Natural killer cell (primary cell): ENCODE data around the gene TENM4. TPM values are rescaled to one million over a fixed set of nuclear protein-coding genes. Genes with fewer than 3 reads are reported as not detected.

Experiments
- ATAC-seq, 3 donors: fragments of 150-1000 bp in 2 of 3; fragments of 200-7000 bp in 1 of 3; cut with Tn5 transposase; 1 replicate in 1 of 3; 2 replicates in 2 of 3; pipeline ENCODE4 v1.10.0; 2021; ENCODE audit warnings: mild to moderate bottlenecking in 2 of 3, moderate library complexity in 2 of 3
- DNase-seq, 2 donors: peaks; one replicate each; pipeline versions ENCODE4 v3.0.0 to v3.0.0-alpha.2; 2013 to 2021; ENCODE audit warnings: mixed read lengths in 1 of 2
- H3K27ac ChIP-seq: one replicate; pipeline ENCODE4 v1.5.1; 2013; ENCODE audit warnings: mild to moderate bottlenecking, low read length
- H3K27me3 ChIP-seq: one replicate; pipeline ENCODE4 v1.6.1; 2013; ENCODE audit warnings: low read length; ENCODE audit not compliant: control insufficient read depth, insufficient read depth
- H3K36me3 ChIP-seq: one replicate; pipeline ENCODE4 v1.6.1; 2013; ENCODE audit warnings: low read length; ENCODE audit not compliant: control insufficient read depth, insufficient read depth
- H3K4me1 ChIP-seq: one replicate; pipeline ENCODE4 v1.6.1; 2013; ENCODE audit warnings: low read length; ENCODE audit not compliant: control insufficient read depth, insufficient read depth
- H3K4me3 ChIP-seq: one replicate; pipeline ENCODE4 v1.5.1; 2013; ENCODE audit warnings: low read length
- H3K9me3 ChIP-seq: one replicate; pipeline ENCODE4 v1.6.1; 2013; ENCODE audit warnings: low read length; ENCODE audit not compliant: control insufficient read depth, insufficient read depth
- H3K27ac Mint-ChIP-seq, 2 donors: one replicate each; pipeline ENCODE4 v1.8.0; 2022; ENCODE audit warnings: mild to moderate bottlenecking in 2 of 2, mixed read lengths in 2 of 2, moderate library complexity in 1 of 2
- H3K27me3 Mint-ChIP-seq, 2 donors: one replicate each; pipeline ENCODE4 v1.8.0; 2022; ENCODE audit warnings: low read depth in 2 of 2, mixed read lengths in 2 of 2
- H3K36me3 Mint-ChIP-seq: one replicate; pipeline ENCODE4 v1.8.0; 2022; ENCODE audit warnings: mixed read lengths
- H3K4me1 Mint-ChIP-seq, 2 donors: one replicate each; pipeline ENCODE4 v1.8.0; 2022; ENCODE audit warnings: mixed read lengths in 2 of 2
- H3K4me3 Mint-ChIP-seq: one replicate; pipeline ENCODE4 v1.8.0; 2022; ENCODE audit warnings: mild to moderate bottlenecking, moderate library complexity, mixed read lengths
- H3K9me3 Mint-ChIP-seq, 2 donors: one replicate each; pipeline ENCODE4 v1.8.0; 2022; ENCODE audit warnings: mixed read lengths in 2 of 2
- CTCF ChIP-seq: fragments of 200-600 bp; IDR thresholded peaks from one replicate; pipeline ENCODE4 v1.8.0; 2022; ENCODE audit warnings: antibody characterized with exemption
- WGBS: methylation state at CpG from one replicate; pipeline ENCODE4 v1.1.7; 2013; ENCODE audit warnings: missing lambda C conversion rate; ENCODE audit not compliant: insufficient coverage; 5-methylcytosine and 5-hydroxymethylcytosine counted together
- intact Hi-C: fragments of 100-400 bp; cut with micrococcal nuclease; formaldehyde crosslinking; loops from one replicate; pipeline ENCODE4 v1.14.2; 2022
- total RNA-seq, 4 donors: library from RNA; stranded (reverse); fragments of 120-200 nt in 1 of 4; gene quantifications; one replicate each; pipeline versions ENCODE4 v1.2.3 to v1.2.4, GENCODE V29; 2013 to 2022

The TENM4 gene
- total RNA-seq, 3 donors from 2014 or later (not counting 1 experiment from before 2014, with no cell fraction given), result 0.63 to 0.75 TPM; not detected in 1

GRCh38 chr11:78657968-78658839 lies 782.6 kb downstream of the TENM4 start:
- Histone ChIP-seq H3K36me3 (no peaks in the 10 kb centered on the region), H3K4me1 (no peaks in the 10 kb centered on the region), H3K27ac (no peak overlapping the region), H3K9me3 (no peaks in the 10 kb centered on the region), H3K4me3 (no peak overlapping the region), H3K27me3 (no peaks in the 10 kb centered on the region)
- H3K4me3 Mint-ChIP-seq, result no peak overlapping the region
- no peaks in the 10 kb centered on the region for H3K9me3 Mint-ChIP-seq
- intact Hi-C loops, result no loop called here
- H3K4me1 Mint-ChIP-seq, result no peaks in the 10 kb centered on the region
- DNase-seq (no peak), ATAC-seq (peak in 1 of 3 donors; percentile 9)
- no peaks in the 10 kb centered on the region for H3K36me3 Mint-ChIP-seq
- TF ChIP-seq CTCF, result no peak
- 92% methylated on average over 31 of the region's 31 CpGs for WGBS
- H3K27ac Mint-ChIP-seq, result no peak overlapping the region
- H3K27me3 Mint-ChIP-seq, result peaks cover 0 to 8% of the 10 kb centered on the region in 2 donors

- no peak overlapping the region for H3K4me3 Mint-ChIP-seq
- no peaks in the 10 kb centered on the region for H3K36me3 ChIP-seq
- no peaks in the 10 kb centered on the region for H3K4me1 Mint-ChIP-seq
- intact Hi-C loops, result no loop called here
- H3K4me1 ChIP-seq, result no peaks in the 10 kb centered on the region
- WGBS, result 83% methylated on average over 4 of the region's 4 CpGs
- H3K9me3 Mint-ChIP-seq, result no peaks in the 10 kb centered on the region
- no peak for DNase-seq
- no peak overlapping the region for H3K27ac Mint-ChIP-seq
- no peak for ATAC-seq
- H3K27ac ChIP-seq, result no peak overlapping the region
- no peaks in the 10 kb centered on the region for H3K36me3 Mint-ChIP-seq
- peaks cover 0 to 3% of the 10 kb centered on the region in 2 donors for H3K27me3 Mint-ChIP-seq
- no peak overlapping the region for H3K4me3 ChIP-seq
- TF ChIP-seq CTCF, result no peak
- no peaks in the 10 kb centered on the region for H3K9me3 ChIP-seq
- H3K27me3 ChIP-seq, result no peaks in the 10 kb centered on the region
These were observed 783.4 kb downstream of the TENM4 start for GRCh38 chr11:78657441-78657840.

- no peak overlapping the region for H3K27ac ChIP-seq
- Mint-ChIP-seq H3K27me3 (peaks cover 0 to 3% of the 10 kb centered on the region in 2 donors), H3K4me1 (no peaks in the 10 kb centered on the region), H3K4me3 (no peak overlapping the region), H3K27ac (no peak overlapping the region), H3K9me3 (no peaks in the 10 kb centered on the region), H3K36me3 (no peaks in the 10 kb centered on the region)
- intact Hi-C loops, result no loop called here
- no peak for DNase-seq
- no peak for ATAC-seq
- H3K4me1 ChIP-seq, result no peaks in the 10 kb centered on the region
- H3K4me3 ChIP-seq, result no peak overlapping the region
- 82% methylated on average over 6 of the region's 6 CpGs for WGBS
- no peak for TF ChIP-seq CTCF
- H3K36me3 ChIP-seq, result no peaks in the 10 kb centered on the region
- no peaks in the 10 kb centered on the region for H3K9me3 ChIP-seq
- H3K27me3 ChIP-seq, result no peaks in the 10 kb centered on the region
These were observed 783.8 kb downstream of the TENM4 start for GRCh38 chr11:78656984-78657383.
